GM18519 (cell line): ENCODE measurements around the gene NT5C2.
"Not testable (repeated sequence)": the region's sequence is repeated elsewhere in the genome, so short reads cannot be mapped to it uniquely, and the experiment has no call there.

Experiments used
- ATAC-seq: cut with Tn5 transposase; IDR thresholded peaks from one replicate; pipeline ENCODE4 v1.9.1; 2021; ENCODE audit warnings: mild to moderate bottlenecking, moderate library complexity; ENCODE audit not compliant: unreplicated experiment, low FRiP score

NT5C2 gene

GRCh38 chr10:103067484-103067883, 125.6 kb downstream of the NT5C2 start:
- no peak for ATAC-seq

GRCh38 chr10:103067099-103067477, 126.0 kb downstream of the NT5C2 start:
- not testable (repeated sequence) for ATAC-seq

- ATAC-seq, result no peak
Observed at GRCh38 chr10:103066141-103067098, 126.7 kb downstream of the NT5C2 start.

DNA sequence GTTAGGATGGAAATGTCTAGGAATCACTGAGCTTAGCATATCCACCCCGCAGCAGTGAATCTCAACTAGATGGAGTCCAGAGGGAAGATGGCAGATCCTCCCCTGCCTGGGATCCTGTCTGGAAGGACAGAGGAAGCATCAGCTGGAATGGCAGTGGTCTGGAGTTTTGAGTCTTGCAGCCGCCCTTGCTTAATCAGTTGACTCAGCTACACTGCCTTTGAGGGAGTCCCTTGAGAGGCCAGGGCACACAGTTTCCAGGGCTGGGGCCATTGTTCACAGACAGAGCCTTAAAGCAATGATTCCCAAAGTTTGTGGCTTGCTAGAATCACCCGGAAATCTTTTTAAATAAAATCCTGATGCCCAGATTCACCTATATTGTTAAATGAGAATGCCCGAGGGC, 128.1 kb downstream of the NT5C2 start:
- ATAC-seq, result no peak

- ATAC-seq, result no peak
Observed at GRCh38 chr10:103062854-103063590, 130.1 kb downstream of the NT5C2 start.

GRCh38 chr10:103060575-103060974, 132.5 kb downstream of the NT5C2 start:
- ATAC-seq, result no peak

DNA sequence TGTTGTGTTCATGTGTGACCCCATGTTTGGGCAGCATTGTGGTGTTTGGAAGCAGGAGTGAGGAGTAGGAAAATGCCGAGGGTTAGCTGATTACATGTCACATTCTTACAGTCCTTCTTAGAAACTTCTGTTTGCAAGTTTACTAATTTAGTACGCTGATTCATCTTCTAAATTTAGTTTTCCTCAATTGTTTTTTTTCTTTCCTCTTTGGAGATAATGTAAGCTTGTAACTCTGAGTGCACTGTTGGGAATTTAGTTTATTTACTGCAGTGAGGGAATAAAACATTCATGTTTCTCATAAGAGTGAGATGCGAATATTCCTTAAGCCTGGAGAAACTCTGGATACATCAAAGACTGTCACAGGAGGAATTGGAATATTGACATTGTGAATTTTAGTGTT, 135.0 kb downstream of the NT5C2 start:
- ATAC-seq, result no peak

- ATAC-seq, result no peak
Observed at GRCh38 chr10:103055105-103055504, 138.0 kb downstream of the NT5C2 start.

DNA sequence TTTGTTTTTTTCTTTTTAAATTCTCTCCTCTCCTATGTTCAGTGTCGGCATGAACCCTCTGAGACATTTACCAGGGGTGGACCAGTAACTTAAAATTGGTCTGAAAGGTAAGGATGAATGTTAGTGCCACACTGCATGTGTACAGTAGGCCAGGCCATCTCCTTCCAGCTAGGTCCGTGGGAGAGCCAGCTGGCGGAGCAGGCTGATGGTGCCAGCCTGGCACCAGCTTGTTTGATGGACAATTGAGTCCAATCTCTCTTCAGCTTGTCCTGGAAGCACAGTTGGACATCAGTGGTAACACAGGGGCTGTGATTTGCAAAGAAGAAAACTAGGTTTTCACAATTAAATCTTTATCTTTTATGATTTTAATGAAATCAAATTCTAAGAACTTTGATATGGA, 138.5 kb downstream of the NT5C2 start:
- ATAC-seq, result no peak

DNA sequence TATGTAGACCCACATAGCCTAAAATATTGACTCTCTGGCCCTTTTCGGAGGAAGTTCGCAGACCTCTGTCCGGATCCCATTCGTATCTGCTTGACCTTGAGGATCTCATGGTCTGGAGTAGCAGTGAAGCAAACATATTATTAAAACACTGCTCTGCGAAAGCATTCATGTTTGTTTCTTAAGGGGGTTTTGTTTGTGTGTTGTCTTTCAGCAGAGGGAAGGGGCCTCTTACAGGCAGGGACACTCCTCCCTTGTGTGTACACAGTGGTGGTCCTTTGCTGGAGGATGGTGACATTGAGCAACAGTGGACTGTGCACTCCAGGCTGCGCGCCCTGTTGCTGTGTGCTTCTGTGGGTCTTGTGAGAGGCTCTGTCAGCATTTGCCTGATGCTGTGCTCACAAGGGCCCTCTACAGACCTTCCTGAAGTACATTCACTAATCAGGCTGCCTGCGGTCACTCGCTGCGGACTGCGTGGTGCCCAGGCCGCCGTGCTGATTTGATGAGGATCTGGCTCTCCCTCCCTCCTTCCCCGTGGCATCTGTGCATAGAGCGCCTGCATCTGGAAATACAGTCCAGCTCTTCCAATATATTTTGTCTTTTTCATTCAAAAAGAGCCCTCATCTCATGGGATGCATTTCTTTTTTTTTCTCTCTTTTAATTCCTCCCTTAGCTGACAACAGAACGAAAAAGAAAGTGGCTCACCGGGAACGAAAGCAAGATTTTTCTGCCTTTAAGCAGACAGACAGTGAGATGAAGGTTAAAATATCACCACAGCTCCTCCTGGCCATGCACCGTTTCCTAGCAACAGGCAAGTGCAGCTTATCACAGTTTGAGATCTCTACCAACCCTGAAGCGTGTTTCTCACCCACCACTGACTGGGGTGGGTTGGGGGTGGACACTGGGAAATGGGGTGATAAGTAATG, 139.2 kb downstream of the NT5C2 start:
- ATAC-seq, result no peak

DNA sequence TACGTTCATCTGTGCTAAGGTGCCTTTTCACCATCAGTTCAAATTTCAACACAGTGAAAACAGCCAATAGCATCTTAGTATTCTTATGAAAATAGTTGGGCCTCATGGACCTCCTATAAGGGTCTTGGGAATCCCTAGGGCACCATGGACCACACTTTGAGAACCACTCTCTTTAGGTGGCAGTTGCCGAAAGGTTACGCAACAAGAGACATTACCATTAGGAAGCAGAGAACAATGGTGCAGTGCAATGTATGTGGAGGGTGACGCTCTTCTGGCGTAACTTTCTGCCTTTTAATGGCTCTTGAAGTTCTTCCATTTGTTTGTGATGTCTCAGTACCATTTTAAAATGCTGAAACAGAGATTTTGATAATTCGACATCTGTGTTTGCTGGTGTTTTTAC, 143.8 kb downstream of the NT5C2 start:
- ATAC-seq, result no peak

GRCh38 chr10:103047381-103047780, 145.7 kb downstream of the NT5C2 start:
- ATAC-seq, result no peak

GRCh38 chr10:103045961-103046360, 147.1 kb downstream of the NT5C2 start:
- no peak for ATAC-seq

DNA sequence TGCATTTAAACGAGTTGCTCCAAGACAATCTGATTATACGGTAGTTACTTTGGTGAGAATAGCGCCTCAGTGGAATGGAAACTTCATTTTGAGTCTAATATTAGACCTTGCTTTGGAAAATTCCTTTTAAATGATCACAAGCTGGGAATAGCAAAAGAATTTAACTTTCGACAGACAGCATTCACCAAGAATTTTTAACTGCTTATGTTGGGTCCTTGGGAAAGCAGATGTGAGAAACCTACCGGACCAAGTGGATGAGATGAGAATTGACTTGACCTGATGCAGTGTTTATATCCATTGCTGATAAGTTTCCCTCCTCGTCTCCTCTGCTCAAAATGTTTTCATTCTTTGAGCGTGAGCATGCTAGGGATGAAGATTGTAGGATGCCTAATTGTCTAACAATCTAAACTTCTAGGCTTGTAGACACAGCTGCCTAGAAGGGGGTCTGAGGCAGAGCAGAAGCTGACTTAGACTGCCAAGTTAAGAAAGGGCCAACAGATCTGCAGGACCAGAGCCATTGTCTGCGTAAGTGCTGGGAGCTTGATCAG, 148.1 kb downstream of the NT5C2 start:
- no peak for ATAC-seq

DNA sequence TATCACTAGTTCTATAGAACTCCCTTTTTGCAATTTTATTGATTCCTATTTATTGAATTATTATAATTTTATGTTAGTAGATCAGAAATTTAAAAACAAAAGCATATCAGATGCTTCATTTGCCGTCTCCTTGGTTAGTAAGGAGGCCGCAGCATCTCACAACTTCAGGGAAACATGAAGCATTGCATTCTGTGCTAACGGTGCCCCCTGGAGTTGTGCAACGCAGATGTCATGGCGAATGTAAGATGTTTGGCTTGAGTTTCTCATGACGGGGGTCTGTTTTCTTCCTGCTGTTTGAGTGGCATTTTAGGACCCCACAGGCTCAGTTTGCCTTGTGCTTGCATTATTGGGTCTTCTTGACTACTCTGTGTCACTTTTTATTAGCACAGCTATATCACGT, 150.2 kb downstream of the NT5C2 start:
- ATAC-seq, result no peak

DNA sequence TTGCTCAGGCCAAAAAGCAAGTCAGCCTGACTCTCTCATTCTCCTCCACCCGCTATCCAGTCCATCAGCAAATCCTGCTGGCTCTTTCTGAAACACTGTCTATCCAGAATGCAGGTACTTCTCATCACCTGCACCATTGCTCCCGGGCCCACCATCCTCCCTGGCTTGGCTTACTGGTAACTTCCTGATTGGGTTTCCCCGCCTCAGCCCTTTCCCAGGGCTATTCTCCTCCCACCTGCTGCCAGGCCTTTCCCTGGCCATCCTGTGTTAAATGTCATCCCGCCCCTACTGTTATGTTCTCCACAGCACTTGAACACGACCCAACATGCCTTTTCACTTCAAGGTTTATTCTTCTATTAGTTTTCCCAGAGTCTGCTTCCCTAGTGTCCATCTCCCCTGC, 150.9 kb downstream of the NT5C2 start:
- ATAC-seq, result no peak

GRCh38 chr10:103041391-103041790, 151.7 kb downstream of the NT5C2 start:
- ATAC-seq, result no peak

GRCh38 chr10:103040418-103040817, 152.7 kb downstream of the NT5C2 start:
- ATAC-seq, result no peak

GRCh38 chr10:103038570-103038969, 154.5 kb downstream of the NT5C2 start:
- no peak for ATAC-seq
